ENCODE results near the gene HERC4.
"Not testable (repeated sequence)": the region's sequence is repeated elsewhere in the genome, so short reads cannot be mapped to it uniquely, and the experiment has no call there.

- TF ChIP-seq EZH2phosphoT487, EZH2 (IDR thresholded peaks at IDR 0.05): not testable (repeated sequence)
- TF ChIP-seq, protein P1, sequence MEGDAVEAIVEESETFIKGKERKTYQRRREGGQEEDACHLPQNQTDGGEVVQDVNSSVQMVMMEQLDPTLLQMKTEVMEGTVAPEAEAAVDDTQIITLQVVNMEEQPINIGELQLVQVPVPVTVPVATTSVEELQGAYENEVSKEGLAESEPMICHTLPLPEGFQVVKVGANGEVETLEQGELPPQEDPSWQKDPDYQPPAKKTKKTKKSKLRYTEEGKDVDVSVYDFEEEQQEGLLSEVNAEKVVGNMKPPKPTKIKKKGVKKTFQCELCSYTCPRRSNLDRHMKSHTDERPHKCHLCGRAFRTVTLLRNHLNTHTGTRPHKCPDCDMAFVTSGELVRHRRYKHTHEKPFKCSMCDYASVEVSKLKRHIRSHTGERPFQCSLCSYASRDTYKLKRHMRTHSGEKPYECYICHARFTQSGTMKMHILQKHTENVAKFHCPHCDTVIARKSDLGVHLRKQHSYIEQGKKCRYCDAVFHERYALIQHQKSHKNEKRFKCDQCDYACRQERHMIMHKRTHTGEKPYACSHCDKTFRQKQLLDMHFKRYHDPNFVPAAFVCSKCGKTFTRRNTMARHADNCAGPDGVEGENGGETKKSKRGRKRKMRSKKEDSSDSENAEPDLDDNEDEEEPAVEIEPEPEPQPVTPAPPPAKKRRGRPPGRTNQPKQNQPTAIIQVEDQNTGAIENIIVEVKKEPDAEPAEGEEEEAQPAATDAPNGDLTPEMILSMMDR (IDR thresholded peaks at IDR 0.05): not testable (repeated sequence)
Measured at GRCh38 chr10:67982603-67983002, 92.5 kb downstream of the HERC4 start.

Data from neural progenitor cell (in vitro differentiated cells).